IMR-90 (cell line): ENCODE data around the gene NALCN. TPM values are rescaled to one million over a fixed set of nuclear protein-coding genes. Genes with fewer than 3 reads are reported as not detected.

ENCODE experiments used
- ATAC-seq: fragments of 200-7000 bp; cut with Tn5 transposase; 2 replicates; pipeline ENCODE4 v1.9.1; 2020; ENCODE audit warnings: low read depth, mild to moderate bottlenecking, moderate library complexity
- BruUV-seq: library from RNA; stranded (reverse); fragments of 400-500 nt; replicated peaks from 2 replicates; lab custom pipeline; 2021; lab: Mats Ljungman, UMichigan
- CTCF ChIA-PET: fragments of 300-600 bp; formaldehyde crosslinking; extraction: SDS; loops from one replicate; lab custom pipeline; 2021; ENCODE audit warnings: antibody characterized with exemption; lab: Yijun Ruan, JAX
- POLR2A ChIA-PET: fragments of 300-600 bp; sonication (Branson Sonifier 250); formaldehyde crosslinking; loops from one replicate; lab custom pipeline; 2022; ENCODE audit warnings: antibody characterized with exemption; ENCODE audit not compliant: unreplicated experiment; lab: Charles Lee
- DNase-seq: peaks from one replicate; pipeline ENCODE4 v3.0.0; 2013
- H2AFZ ChIP-seq: replicated peaks from 2 replicates; pipeline ENCODE3; 2013; ENCODE audit warnings: low read length, mild to moderate bottlenecking; ENCODE audit not compliant: poor library complexity
- H2AK5ac ChIP-seq: 2 replicates; pipeline ENCODE4 v1.6.1; 2013; ENCODE audit warnings: low read depth, low read length, inconsistent platforms
- H2AK9ac ChIP-seq: replicated peaks from 2 replicates; pipeline ENCODE3; 2013; ENCODE audit warnings: mild to moderate bottlenecking, low read depth, low read length, moderate library complexity; ENCODE audit not compliant: poor library complexity
- H2BK120ac ChIP-seq: 2 replicates; pipeline ENCODE4 v1.6.1; 2013; ENCODE audit warnings: low read depth, low read length, inconsistent platforms
- H2BK15ac ChIP-seq: 3 replicates; pipeline ENCODE4 v1.6.1; 2013; ENCODE audit warnings: low read depth, low read length, inconsistent platforms
- H2BK20ac ChIP-seq: 2 replicates; pipeline ENCODE4 v1.6.1; 2013; ENCODE audit warnings: low read depth, mild to moderate bottlenecking, inconsistent platforms, low read length, moderate library complexity
- H2BK5ac ChIP-seq: 2 replicates; pipeline ENCODE4 v1.6.1; 2013; ENCODE audit warnings: mild to moderate bottlenecking, low read depth, low read length, inconsistent platforms; ENCODE audit not compliant: poor library complexity, severe bottlenecking
- H3K14ac ChIP-seq: replicated peaks from 2 replicates; pipeline ENCODE4 v1.6.1; 2013; ENCODE audit warnings: low read depth, low read length, inconsistent platforms
- H3K18ac ChIP-seq: 2 replicates; pipeline ENCODE4 v1.6.1; 2013; ENCODE audit warnings: low read depth, low read length, control low read depth
- H3K23ac ChIP-seq: 2 replicates; pipeline ENCODE4 v1.6.1; 2013; ENCODE audit warnings: low read depth, low read length, inconsistent platforms
- H3K27ac ChIP-seq: 2 replicates; pipeline ENCODE4 v1.5.1; 2013; ENCODE audit warnings: mild to moderate bottlenecking, control low read depth, low read length; ENCODE audit not compliant: insufficient read depth
- H3K27me3 ChIP-seq: 2 replicates; pipeline ENCODE4 v1.6.1; 2013; ENCODE audit warnings: low read length; ENCODE audit not compliant: control insufficient read depth, insufficient read depth
- H3K36me3 ChIP-seq: 2 replicates; pipeline ENCODE4 v1.6.1; 2013; ENCODE audit warnings: low read length, mixed read lengths; ENCODE audit not compliant: control insufficient read depth, insufficient read depth
- H3K4ac ChIP-seq: 2 replicates; pipeline ENCODE4 v1.6.1; 2013; ENCODE audit warnings: low read depth, low read length, inconsistent platforms
- H3K4me1 ChIP-seq: 2 replicates; pipeline ENCODE4 v1.6.1; 2013; ENCODE audit warnings: low read length, mixed read lengths; ENCODE audit not compliant: control insufficient read depth, insufficient read depth
- H3K4me2 ChIP-seq: 2 replicates; pipeline ENCODE4 v1.6.1; 2013; ENCODE audit warnings: low read depth, mild to moderate bottlenecking, control low read depth, low read length, moderate library complexity
- H3K4me3 ChIP-seq: 2 replicates; pipeline ENCODE4 v1.5.1; 2013; ENCODE audit warnings: low read depth, mild to moderate bottlenecking, control low read depth, low read length, moderate library complexity; ENCODE audit not compliant: insufficient read depth
- H3K56ac ChIP-seq: 2 replicates; pipeline ENCODE4 v1.6.1; 2013; ENCODE audit warnings: low read length, inconsistent platforms; ENCODE audit not compliant: insufficient read depth; ENCODE audit errors: extremely low read depth
- H3K79me1 ChIP-seq, 2 experiments: 2 replicates each; pipeline ENCODE4 v1.6.1; 2013; ENCODE audit warnings: low read length in 2 of 2, inconsistent platforms in 1 of 2, low read depth in 1 of 2
- H3K9ac ChIP-seq: 2 replicates; pipeline ENCODE4 v1.6.1; 2013; ENCODE audit warnings: low read depth, low read length, control low read depth
- H3K9me1 ChIP-seq: 2 replicates; pipeline ENCODE4 v1.6.1; 2013; ENCODE audit warnings: low read length, inconsistent platforms; ENCODE audit not compliant: insufficient read depth
- H3K9me3 ChIP-seq: 2 replicates; pipeline ENCODE4 v1.6.1; 2013; ENCODE audit warnings: low read length; ENCODE audit not compliant: control insufficient read depth, insufficient read depth
- H4K20me1 ChIP-seq: 2 replicates; pipeline ENCODE4 v1.6.1; 2013; ENCODE audit warnings: low read length, inconsistent platforms; ENCODE audit not compliant: insufficient read depth
- H4K5ac ChIP-seq: 2 replicates; pipeline ENCODE4 v1.6.1; 2013; ENCODE audit warnings: mild to moderate bottlenecking, low read depth, low read length, control low read depth
- H4K8ac ChIP-seq, 2 experiments: 2 replicates each; pipeline ENCODE4 v1.6.1; 2013; ENCODE audit warnings: low read depth in 2 of 2, low read length in 2 of 2, control low read depth in 1 of 2, inconsistent platforms in 1 of 2
- H4K91ac ChIP-seq: 2 replicates; pipeline ENCODE4 v1.6.1; 2013; ENCODE audit warnings: low read depth, low read length, inconsistent platforms; ENCODE audit not compliant: insufficient read depth
- BHLHE40 ChIP-seq: fragments of 150-350 bp; IDR thresholded peaks from 2 replicates; pipeline ENCODE4 v1.6.1; 2016; ENCODE audit warnings: mild to moderate bottlenecking, low read depth, low read length
- CEBPB ChIP-seq: IDR thresholded peaks from 2 replicates; pipeline ENCODE4 v1.6.1; 2012; ENCODE audit warnings: low read depth, low read length, improper control_type of control experiment
- CHD1 ChIP-seq: IDR thresholded peaks from 2 replicates; pipeline ENCODE4 v1.6.1; 2012; ENCODE audit warnings: low read depth, low read length, improper control_type of control experiment
- POLR2A ChIP-seq: IDR thresholded peaks from 2 replicates; pipeline ENCODE4 v1.6.1; 2012; ENCODE audit warnings: mild to moderate bottlenecking, low read depth, low read length
- WGBS, 2 experiments: methylation state at CpG; one replicate each; pipeline versions ENCODE4 v1.1.5 to v1.1.7; 2013; ENCODE audit warnings: missing lambda C conversion rate in 2 of 2; ENCODE audit not compliant: insufficient read length in 1 of 2; ENCODE audit errors: extremely low coverage in 2 of 2; 5-methylcytosine and 5-hydroxymethylcytosine counted together
- dilution Hi-C: fragments of 300-500 bp; cut with HindIII; formaldehyde crosslinking; loops from one replicate; pipeline ENCODE4 v1.14.3; 2018; ENCODE audit warnings: low sequenced_read_pairs; ENCODE audit not compliant: unreplicated experiment
- in situ Hi-C: fragments of 300-500 bp; cut with MboI; formaldehyde crosslinking; loops from 3 replicates; pipeline ENCODE4 v1.14.3; 2019; ENCODE audit warnings: low sequenced_read_pairs, inconsistent platforms, mixed read lengths
- intact Hi-C: fragments of 100-400 bp; cut with micrococcal nuclease; formaldehyde crosslinking; loops from 2 replicates; pipeline ENCODE4 v1.10.0; 2022
- polyA plus RNA-seq, 3 experiments: library from polyadenylated mRNA; depleted of rRNA; stranded (reverse); fragments of >200 nt; gene quantifications; 2 replicates each; pipeline ENCODE4 v1.2.3, GENCODE V29; 2012; ENCODE audit warnings: low replicate concordance in 1 of 3
- total RNA-seq: library from RNA; depleted of rRNA; stranded (reverse); fragments of >200 nt; gene quantifications from 2 replicates; pipeline ENCODE4 v1.2.3, GENCODE V29; 2012

Gene NALCN
- total and polyA plus RNA-seq, 2 of the 4 experiments (the other 2 are of a cell fraction): 2.9 to 4.8 TPM

DNA sequence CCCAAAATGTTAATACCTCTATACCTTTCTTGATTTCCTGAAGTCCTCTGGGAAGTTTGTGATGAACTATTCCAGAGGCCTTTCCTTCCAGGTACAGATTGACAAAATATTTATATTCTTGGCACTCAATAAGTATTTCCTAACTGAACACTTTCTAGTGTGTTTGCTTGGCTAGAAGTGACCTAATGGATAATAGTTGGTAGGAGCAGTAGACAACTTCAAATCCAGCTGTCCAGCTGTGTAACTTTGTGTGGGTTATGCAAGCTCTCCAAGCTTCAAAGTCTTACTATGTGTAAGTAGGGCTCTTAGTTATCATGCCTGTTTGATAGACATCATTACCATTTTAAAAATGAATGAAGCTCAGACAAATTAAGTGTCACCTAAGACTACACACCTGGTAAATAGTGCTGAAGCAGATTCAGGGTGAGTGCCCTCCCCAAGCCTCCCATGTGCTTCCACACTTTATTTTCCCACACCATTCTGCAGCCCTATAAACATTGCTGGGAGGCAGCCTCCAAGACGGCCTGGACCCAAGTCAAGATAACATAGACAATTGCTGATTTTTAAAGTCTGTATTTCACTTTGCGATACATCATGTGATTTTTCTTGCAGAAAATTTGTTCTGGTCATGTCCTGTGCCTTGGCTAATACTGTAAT, 196.6 kb downstream of the NALCN start:
- H2BK5ac ChIP-seq: no peak overlapping the region
- no TSS peak for BruUV-seq
- no peaks in the 10 kb centered on the region for H3K36me3 ChIP-seq
- no peak overlapping the region for H3K4ac ChIP-seq
- dilution Hi-C loops: no loop called here
- no peak overlapping the region for H3K4me2 ChIP-seq
- H3K9me1 ChIP-seq: no peaks in the 10 kb centered on the region
- DNase-seq (no peak), ATAC-seq (no peak)
- intact Hi-C loops: no loop called here
- no peak overlapping the region for H2BK120ac ChIP-seq
- H2AK9ac ChIP-seq: no peak overlapping the region
- no peaks in the 10 kb centered on the region for H4K20me1 ChIP-seq
- no peaks in the 10 kb centered on the region for H3K4me1 ChIP-seq
- in situ Hi-C loops: no loop called here
- H2BK15ac ChIP-seq: no peak overlapping the region
- no peak overlapping the region for H3K18ac ChIP-seq
- no peak for TF ChIP-seq CHD1
- no peak for TF ChIP-seq POLR2A
- no peak for TF ChIP-seq CEBPB
- no peak for TF ChIP-seq BHLHE40
- CTCF ChIA-PET: no interaction called here
- H2AFZ ChIP-seq: no peak overlapping the region
- no peak overlapping the region for H3K56ac ChIP-seq
- 0 out of 2 replicates have a peak, but pooled peaks cover 2% of the 10 kb centered on the region for H3K27me3 ChIP-seq
- no peak overlapping the region for H3K27ac ChIP-seq
- no peak overlapping the region for H3K4me3 ChIP-seq
- no peak overlapping the region for H3K9ac ChIP-seq
- no peak overlapping the region for H4K8ac ChIP-seq
- no peak overlapping the region for H4K5ac ChIP-seq
- WGBS, 2 experiments: 50% methylated on average over 1 of the region's 2 CpGs; no CpG with 5 or more reads in 1 of the 2 experiments
- no peak overlapping the region for H3K23ac ChIP-seq
- H3K79me1 ChIP-seq: no peaks in the 10 kb centered on the region
- H2BK20ac ChIP-seq: no peak overlapping the region
- H3K14ac ChIP-seq: no peak overlapping the region
- H3K9me3 ChIP-seq: no peaks in the 10 kb centered on the region
- no peak overlapping the region for H2AK5ac ChIP-seq
- POLR2A ChIA-PET: no interaction called here
- no peak overlapping the region for H4K91ac ChIP-seq
